Measurements from ENCODE around the gene GATA6.

- TF ChIP-seq CTCF (IDR thresholded peaks at IDR 0.05) = no peak
- no peak for TF ChIP-seq EP300 (IDR thresholded peaks at IDR 0.05)
- TF ChIP-seq POLR2A (IDR thresholded peaks at IDR 0.05) = no peak
These were observed 74.1 kb downstream of the GATA6 start for GRCh38 chr18:22243513-22243912.
